Adrenal gland (tissue), 5 donors: Measurements from ENCODE around the gene RNF144B.
"Not testable (repeated sequence)": the region's sequence is repeated elsewhere in the genome, so short reads cannot be mapped to it uniquely, and the experiment has no call there.

ENCODE experiments used
- POLR2A ChIP-seq, 2 donors: fragments of 450-650 bp; IDR thresholded peaks; one replicate each; pipeline ENCODE4 v1.6.1; 2017; ENCODE audit warnings: antibody characterized with exemption in 2 of 2, mild to moderate bottlenecking in 2 of 2, moderate library complexity in 1 of 2
- TF ChIP-seq, protein P1 (sequence below), 6 experiments: fragments of 450-650 bp in 4 of 6; fragments of 200-600 bp in 2 of 6; sonication (generic) in 1 of 6; IDR thresholded peaks; 1 replicate in 5 of 6; 2 replicates in 1 of 6; pipeline versions ENCODE4 v1.5.1 to v1.8.0; 2016 to 2021; ENCODE audit warnings: antibody characterized with exemption in 6 of 6, mild to moderate bottlenecking in 2 of 6, moderate library complexity in 1 of 6
- donor health status: DM: no; HTN: no; CAD: no.

DNA sequence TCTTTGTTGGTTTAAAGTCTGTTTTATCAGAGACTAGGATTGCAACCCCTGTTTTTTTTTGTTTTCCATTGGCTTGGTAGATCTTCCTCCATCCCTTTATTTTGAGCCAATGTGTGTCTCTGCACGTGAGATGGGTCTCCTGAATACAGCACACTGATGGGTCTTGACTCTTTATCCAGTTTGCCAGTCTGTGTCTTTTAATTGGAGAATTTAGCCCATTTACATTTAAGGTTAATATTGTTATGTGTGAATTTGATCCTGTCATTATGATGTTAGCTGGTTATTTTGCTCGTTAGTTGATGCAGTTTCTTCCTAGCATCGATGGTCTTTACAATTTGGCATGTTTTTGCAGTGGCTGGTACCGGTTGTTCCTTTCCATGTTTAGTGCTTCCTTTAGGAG lies 29.6 kb upstream of the RNF144B start:
- TF ChIP-seq, protein P1, sequence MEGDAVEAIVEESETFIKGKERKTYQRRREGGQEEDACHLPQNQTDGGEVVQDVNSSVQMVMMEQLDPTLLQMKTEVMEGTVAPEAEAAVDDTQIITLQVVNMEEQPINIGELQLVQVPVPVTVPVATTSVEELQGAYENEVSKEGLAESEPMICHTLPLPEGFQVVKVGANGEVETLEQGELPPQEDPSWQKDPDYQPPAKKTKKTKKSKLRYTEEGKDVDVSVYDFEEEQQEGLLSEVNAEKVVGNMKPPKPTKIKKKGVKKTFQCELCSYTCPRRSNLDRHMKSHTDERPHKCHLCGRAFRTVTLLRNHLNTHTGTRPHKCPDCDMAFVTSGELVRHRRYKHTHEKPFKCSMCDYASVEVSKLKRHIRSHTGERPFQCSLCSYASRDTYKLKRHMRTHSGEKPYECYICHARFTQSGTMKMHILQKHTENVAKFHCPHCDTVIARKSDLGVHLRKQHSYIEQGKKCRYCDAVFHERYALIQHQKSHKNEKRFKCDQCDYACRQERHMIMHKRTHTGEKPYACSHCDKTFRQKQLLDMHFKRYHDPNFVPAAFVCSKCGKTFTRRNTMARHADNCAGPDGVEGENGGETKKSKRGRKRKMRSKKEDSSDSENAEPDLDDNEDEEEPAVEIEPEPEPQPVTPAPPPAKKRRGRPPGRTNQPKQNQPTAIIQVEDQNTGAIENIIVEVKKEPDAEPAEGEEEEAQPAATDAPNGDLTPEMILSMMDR (IDR thresholded peaks at IDR 0.05), result not testable (repeated sequence)
- not testable (repeated sequence) for TF ChIP-seq POLR2A (IDR thresholded peaks at IDR 0.05)
